Measurements from ENCODE around the gene ZNF77. TPM values are rescaled to one million over a fixed set of nuclear protein-coding genes. Genes with fewer than 3 reads are reported as not detected.

Gene ZNF77
- total RNA-seq, 1 experiment from 2014 or later: 5.1 TPM

GRCh38 chr19:2978772-2979171, 34.0 kb upstream of the ZNF77 start:
- no peak for DNase-seq
- Histone ChIP-seq H3K36me3 (ENCODE audit: low read depth, low read length) (no peaks in the 10 kb centered on the region), H3K27ac (ENCODE audit: low read length) (no peak overlapping the region), H3K9ac (ENCODE audit: low read length) (no peak overlapping the region), H3K4me2 (ENCODE audit: low read length) (no peak overlapping the region), H3K4me1 (ENCODE audit: insufficient read depth, low read length) (no peaks in the 10 kb centered on the region), H3K9me3 (ENCODE audit: low read length) (no peaks in the 10 kb centered on the region), H2AFZ (ENCODE audit: low read length) (no peak overlapping the region), H3K9me2 (replicated peaks; ENCODE audit: low read length) (no peaks in the 10 kb centered on the region), H3K27me3 (ENCODE audit: low read length) (no peaks in the 10 kb centered on the region), H3K79me2 (ENCODE audit: low read length) (no peaks in the 10 kb centered on the region), H4K20me1 (ENCODE audit: low read length) (no peaks in the 10 kb centered on the region), H3F3A (ENCODE audit: low read length, unreplicated experiment) (no peaks in the 10 kb centered on the region), H3K4me3 (ENCODE audit: low read length) (no peak overlapping the region)
- POLR2A ChIA-PET (ENCODE audit: unreplicated experiment): no interaction called here
- ATAC-seq: no peak
- no TSS peak for BruUV-seq (replicated peaks)
- intact Hi-C loops (cut with micrococcal nuclease): no loop called here
- no peak for TF ChIP-seq EZH2 (IDR thresholded peaks at IDR 0.05; ENCODE audit: low read length, unreplicated experiment)
- no peak for TF ChIP-seq CTCF (conservative IDR thresholded peaks at IDR 0.05; ENCODE audit: low read depth, low read length)
- no peak for TF ChIP-seq EZH2phosphoT487 (IDR thresholded peaks at IDR 0.05; ENCODE audit: borderline replicate concordance, low read length)
- CTCF ChIA-PET: no interaction called here

- TF ChIP-seq EZH2phosphoT487 (IDR thresholded peaks at IDR 0.05; ENCODE audit: borderline replicate concordance, low read length): no peak
- TF ChIP-seq EZH2 (IDR thresholded peaks at IDR 0.05; ENCODE audit: low read length, unreplicated experiment): no peak
- no peak for TF ChIP-seq CTCF (conservative IDR thresholded peaks at IDR 0.05; ENCODE audit: low read depth, low read length)
- no peaks in the 10 kb centered on the region for H3F3A ChIP-seq (ENCODE audit: low read length, unreplicated experiment)
- H3K4me2 ChIP-seq (ENCODE audit: low read length): 0 out of 2 replicates have a peak overlapping the region, but pooled peaks have one; percentile 73
- H3K79me2 ChIP-seq (ENCODE audit: low read length): no peaks in the 10 kb centered on the region
- H3K9me3 ChIP-seq (ENCODE audit: low read length): no peaks in the 10 kb centered on the region
- ATAC-seq: no peak
- no peak overlapping the region for H3K9ac ChIP-seq (ENCODE audit: low read length)
- intact Hi-C loops (cut with micrococcal nuclease): no loop called here
- no peak overlapping the region for H2AFZ ChIP-seq (ENCODE audit: low read length)
- ChIA-PET CTCF (no interaction called here), POLR2A (ENCODE audit: unreplicated experiment) (no interaction called here)
- no peak overlapping the region for H3K27ac ChIP-seq (ENCODE audit: low read length)
- H3K9me2 ChIP-seq (replicated peaks; ENCODE audit: low read length): no peaks in the 10 kb centered on the region
- no peaks in the 10 kb centered on the region for H3K36me3 ChIP-seq (ENCODE audit: low read depth, low read length)
- no peak overlapping the region for H3K4me3 ChIP-seq (ENCODE audit: low read length)
- no TSS peak for BruUV-seq (replicated peaks)
- no peaks in the 10 kb centered on the region for H3K27me3 ChIP-seq (ENCODE audit: low read length)
- no peak for DNase-seq
- no peaks in the 10 kb centered on the region for H4K20me1 ChIP-seq (ENCODE audit: low read length)
- no peaks in the 10 kb centered on the region for H3K4me1 ChIP-seq (ENCODE audit: insufficient read depth, low read length)
These were observed 33.5 kb upstream of the ZNF77 start for GRCh38 chr19:2978166-2978767.

GRCh38 chr19:2977746-2978138, 33.0 kb upstream of the ZNF77 start:
- no peaks in the 10 kb centered on the region for H3K4me1 ChIP-seq (ENCODE audit: insufficient read depth, low read length)
- H3K36me3 ChIP-seq (ENCODE audit: low read depth, low read length): no peaks in the 10 kb centered on the region
- no peaks in the 10 kb centered on the region for H3K27me3 ChIP-seq (ENCODE audit: low read length)
- H3K4me2 ChIP-seq (ENCODE audit: low read length): peak overlapping the region; percentile 73
- H3K9ac ChIP-seq (ENCODE audit: low read length): no peak overlapping the region
- no peaks in the 10 kb centered on the region for H3K9me3 ChIP-seq (ENCODE audit: low read length)
- ATAC-seq (peak; percentile 4; the same call in 1 of the 2 replicates), DNase-seq (no peak)
- no peaks in the 10 kb centered on the region for H3K9me2 ChIP-seq (replicated peaks; ENCODE audit: low read length)
- ChIA-PET CTCF (no interaction called here), POLR2A (ENCODE audit: unreplicated experiment) (no interaction called here)
- peak overlapping the region; percentile 55 for H3K4me3 ChIP-seq (ENCODE audit: low read length)
- no peak overlapping the region for H3K27ac ChIP-seq (ENCODE audit: low read length)
- H2AFZ ChIP-seq (ENCODE audit: low read length): peak overlapping the region; percentile 61; the same call in 1 of the 2 replicates
- H4K20me1 ChIP-seq (ENCODE audit: low read length): no peaks in the 10 kb centered on the region
- H3F3A ChIP-seq (ENCODE audit: low read length, unreplicated experiment): no peaks in the 10 kb centered on the region
- TF ChIP-seq EZH2 (IDR thresholded peaks at IDR 0.05; ENCODE audit: low read length, unreplicated experiment): no peak
- no peak for TF ChIP-seq CTCF (conservative IDR thresholded peaks at IDR 0.05; ENCODE audit: low read depth, low read length)
- no peak for TF ChIP-seq EZH2phosphoT487 (IDR thresholded peaks at IDR 0.05; ENCODE audit: borderline replicate concordance, low read length)
- H3K79me2 ChIP-seq (ENCODE audit: low read length): no peaks in the 10 kb centered on the region
- BruUV-seq (replicated peaks): TSS peak; percentile 39
- intact Hi-C loops (cut with micrococcal nuclease): no loop called here
